ENCODE data around the gene MOAP1.

DNA sequence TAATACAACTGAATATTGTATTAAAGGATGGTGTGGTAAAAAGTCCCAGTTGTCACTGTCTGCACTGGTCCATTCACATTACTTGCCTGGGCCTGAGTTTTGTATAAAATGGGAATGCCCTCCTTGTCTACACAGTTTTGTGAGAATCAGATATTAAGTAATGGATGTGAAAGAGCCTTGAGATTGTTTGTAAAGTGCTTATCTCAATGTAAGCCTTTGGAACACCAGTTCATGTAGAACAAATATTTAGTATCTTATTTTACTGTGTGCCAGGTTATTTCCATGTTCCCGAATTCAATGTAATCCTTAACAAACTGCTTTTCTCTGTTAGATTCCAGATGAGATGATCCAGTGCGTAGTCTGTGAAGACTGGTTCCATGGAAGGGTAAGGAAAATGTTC lies 29.9 kb upstream of the MOAP1 start:
- no peak for TF ChIP-seq POLR2A (IDR thresholded peaks at IDR 0.05)
- TF ChIP-seq, protein P1, sequence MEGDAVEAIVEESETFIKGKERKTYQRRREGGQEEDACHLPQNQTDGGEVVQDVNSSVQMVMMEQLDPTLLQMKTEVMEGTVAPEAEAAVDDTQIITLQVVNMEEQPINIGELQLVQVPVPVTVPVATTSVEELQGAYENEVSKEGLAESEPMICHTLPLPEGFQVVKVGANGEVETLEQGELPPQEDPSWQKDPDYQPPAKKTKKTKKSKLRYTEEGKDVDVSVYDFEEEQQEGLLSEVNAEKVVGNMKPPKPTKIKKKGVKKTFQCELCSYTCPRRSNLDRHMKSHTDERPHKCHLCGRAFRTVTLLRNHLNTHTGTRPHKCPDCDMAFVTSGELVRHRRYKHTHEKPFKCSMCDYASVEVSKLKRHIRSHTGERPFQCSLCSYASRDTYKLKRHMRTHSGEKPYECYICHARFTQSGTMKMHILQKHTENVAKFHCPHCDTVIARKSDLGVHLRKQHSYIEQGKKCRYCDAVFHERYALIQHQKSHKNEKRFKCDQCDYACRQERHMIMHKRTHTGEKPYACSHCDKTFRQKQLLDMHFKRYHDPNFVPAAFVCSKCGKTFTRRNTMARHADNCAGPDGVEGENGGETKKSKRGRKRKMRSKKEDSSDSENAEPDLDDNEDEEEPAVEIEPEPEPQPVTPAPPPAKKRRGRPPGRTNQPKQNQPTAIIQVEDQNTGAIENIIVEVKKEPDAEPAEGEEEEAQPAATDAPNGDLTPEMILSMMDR (IDR thresholded peaks at IDR 0.05) = no peak

Measured in Peyer's patch (tissue), 4 donors.